ENCODE data around the gene CEP250. TPM values are rescaled to one million over a fixed set of nuclear protein-coding genes. Genes with fewer than 3 reads are reported as not detected.
"Not testable (repeated sequence)": the region's sequence is repeated elsewhere in the genome, so short reads cannot be mapped to it uniquely, and the experiment has no call there.

Gene CEP250
- total RNA-seq, 4 donors from 2014 or later = 10.9 to 13.9 (median 12.8) TPM

- ATAC-seq = no peak
- in situ Hi-C loops (cut with MboI; ENCODE audit: low sequenced_read_pairs in 4 of 4) = no loop called here
- Histone ChIP-seq H3K36me3 (peaks cover 0 to 68% of the 10 kb centered on the region in 2 donors), H3K27ac (no peak overlapping the region), H3K4me1 (no peaks in the 10 kb centered on the region), H3K9me3 (no peaks in the 10 kb centered on the region), H3K4me3 (no peak overlapping the region), H3K27me3 (no peaks in the 10 kb centered on the region)
- intact Hi-C loops (cut with DNase I; ENCODE audit: low total_unique reads) = no loop called here
- DNase-seq = no peak
- TF ChIP-seq POLR2A (IDR thresholded peaks at IDR 0.05) = no peak
- TF ChIP-seq CTCF (IDR thresholded peaks at IDR 0.05 in 4 of 5, conservative IDR thresholded peaks at IDR 0.05 in 1 of 5) = no peak
Measured at GRCh38 chr20:35552914-35553313, 97.5 kb downstream of the CEP250 start.

GRCh38 chr20:35555461-35555860 lies 100.1 kb downstream of the CEP250 start:
- H3K27me3 ChIP-seq; DNase-seq; intact Hi-C loops (cut with DNase I; ENCODE audit: low total_unique reads); H3K27ac ChIP-seq; ATAC-seq; H3K9me3 ChIP-seq; H3K4me3 ChIP-seq; H3K4me1 ChIP-seq; in situ Hi-C loops (cut with MboI; ENCODE audit: low sequenced_read_pairs in 4 of 4): not testable (repeated sequence)
- peaks cover 0 to 42% of the 10 kb centered on the region in 2 donors for H3K36me3 ChIP-seq

GRCh38 chr20:35555951-35556645 lies 100.7 kb downstream of the CEP250 start:
- Histone ChIP-seq H3K36me3 (peaks cover 0 to 37% of the 10 kb centered on the region in 2 donors), H3K4me3 (no peak overlapping the region), H3K27ac (no peak overlapping the region), H3K4me1 (no peaks in the 10 kb centered on the region), H3K27me3 (no peaks in the 10 kb centered on the region), H3K9me3 (no peaks in the 10 kb centered on the region)
- no peak for TF ChIP-seq CTCF (IDR thresholded peaks at IDR 0.05 in 4 of 5, conservative IDR thresholded peaks at IDR 0.05 in 1 of 5)
- TF ChIP-seq POLR2A (IDR thresholded peaks at IDR 0.05) = no peak
- DNase-seq (no peak), ATAC-seq (no peak)
- in situ Hi-C loops (cut with MboI; ENCODE audit: low sequenced_read_pairs in 4 of 4) (no loop called here), intact Hi-C loops (cut with DNase I; ENCODE audit: low total_unique reads) (no loop called here)

- in situ Hi-C loops (cut with MboI; ENCODE audit: low sequenced_read_pairs in 4 of 4) = no loop called here
- no peaks in the 10 kb centered on the region for H3K27me3 ChIP-seq
- H3K36me3 ChIP-seq = peaks cover 0 to 32% of the 10 kb centered on the region in 2 donors
Measured at GRCh38 chr20:35556871-35557270, 101.5 kb downstream of the CEP250 start.

GRCh38 chr20:35558451-35558850 lies 103.1 kb downstream of the CEP250 start:
- Histone ChIP-seq H3K27me3 (no peaks in the 10 kb centered on the region), H3K27ac (no peak overlapping the region), H3K4me1 (no peaks in the 10 kb centered on the region), H3K4me3 (no peak overlapping the region), H3K9me3 (no peaks in the 10 kb centered on the region), H3K36me3 (peaks cover 0 to 20% of the 10 kb centered on the region in 2 donors)
- intact Hi-C loops (cut with DNase I; ENCODE audit: low total_unique reads) = no loop called here
- in situ Hi-C loops (cut with MboI; ENCODE audit: low sequenced_read_pairs in 4 of 4) = no loop called here
- no peak for DNase-seq
- no peak for TF ChIP-seq POLR2A (IDR thresholded peaks at IDR 0.05)
- no peak for TF ChIP-seq CTCF (IDR thresholded peaks at IDR 0.05 in 4 of 5, conservative IDR thresholded peaks at IDR 0.05 in 1 of 5)
- ATAC-seq = no peak

More at GRCh38 chr20:35556871-35557270, 101.5 kb downstream of the CEP250 start:
- no peaks in the 10 kb centered on the region for H3K9me3 ChIP-seq
- TF ChIP-seq POLR2A (IDR thresholded peaks at IDR 0.05) (no peak), CTCF (IDR thresholded peaks at IDR 0.05 in 4 of 5, conservative IDR thresholded peaks at IDR 0.05 in 1 of 5) (no peak)
- no peak overlapping the region for H3K27ac ChIP-seq
- H3K4me1 ChIP-seq = no peaks in the 10 kb centered on the region
- H3K4me3 ChIP-seq = no peak overlapping the region
- no peak for ATAC-seq
- no peak for DNase-seq
- intact Hi-C loops (cut with DNase I; ENCODE audit: low total_unique reads) = no loop called here
